GM12865 (cell line): ENCODE data around the gene TBC1D24.

Experiments used
- DNase-seq: peaks from one replicate; pipeline ENCODE4 v3.0.0; 2010; ENCODE audit warnings: low read depth
- H3K4me3 ChIP-seq: 2 replicates; pipeline ENCODE4 v1.5.1; 2011; ENCODE audit warnings: mild to moderate bottlenecking, low read depth, low read length, control low read depth
- CTCF ChIP-seq: IDR thresholded peaks from 2 replicates; pipeline ENCODE4 v1.5.1; 2011; ENCODE audit warnings: low read length, control low read depth, low read depth, inconsistent platforms; ENCODE audit not compliant: insufficient read depth; ENCODE audit errors: missing control alignments

Gene TBC1D24

GRCh38 chr16:2474877-2475412, at the start of gene TBC1D24:
Gene TBC1D24 (plus strand): TSS chr16:2475127. CDS start chr16:2496149, 21,022 bp downstream.
- no peak for TF ChIP-seq CTCF
- DNase-seq, result peak; percentile 92
- H3K4me3 ChIP-seq, result peak within 1 kb of the TSS; percentile 92

GRCh38 chr16:2425825-2426430, 49.0 kb upstream of the TBC1D24 start:
- no peak for TF ChIP-seq CTCF
- no peak for DNase-seq
- no peak overlapping the region for H3K4me3 ChIP-seq

- no peak for DNase-seq
- no peak for TF ChIP-seq CTCF
- H3K4me3 ChIP-seq, result no peak overlapping the region
These were observed 48.0 kb upstream of the TBC1D24 start for GRCh38 chr16:2426941-2427361.

- H3K4me3 ChIP-seq, result no peak overlapping the region
- no peak for DNase-seq
- TF ChIP-seq CTCF, result no peak
These were observed 47.4 kb upstream of the TBC1D24 start for GRCh38 chr16:2427526-2427925.

- DNase-seq, result peak; percentile 75
- H3K4me3 ChIP-seq, result peak overlapping the region; percentile 81
These were observed 46.7 kb upstream of the TBC1D24 start for GRCh38 chr16:2428051-2428783.

DNA sequence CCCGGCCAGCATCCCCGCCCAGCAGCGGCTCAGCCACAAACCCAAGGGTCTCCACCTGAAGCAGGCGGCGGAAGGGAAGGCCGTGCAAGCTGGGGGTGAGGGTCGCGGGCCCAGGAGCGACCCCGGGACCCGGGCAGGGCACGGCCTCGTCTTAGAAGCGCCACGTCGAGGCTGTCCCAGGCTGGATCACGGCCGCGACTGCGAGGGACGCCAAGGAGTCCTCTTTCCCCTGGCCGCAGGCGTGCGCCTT, 46.2 kb upstream of the TBC1D24 start:
- no peak for TF ChIP-seq CTCF
- no peak for DNase-seq
- H3K4me3 ChIP-seq, result peak overlapping the region; percentile 81

More at GRCh38 chr16:2428051-2428783, 46.7 kb upstream of the TBC1D24 start:
- TF ChIP-seq CTCF, result peak; percentile 41
